GM19463 (cell line): ENCODE results near the gene ATP5F1E.
"Not testable (repeated sequence)": the region's sequence is repeated elsewhere in the genome, so short reads cannot be mapped to it uniquely, and the experiment has no call there.

Source experiments
- ATAC-seq: cut with Tn5 transposase; IDR thresholded peaks from one replicate; pipeline ENCODE4 v1.9.1; 2021; ENCODE audit warnings: mild to moderate bottlenecking, moderate library complexity; ENCODE audit not compliant: unreplicated experiment

The ATP5F1E gene

GRCh38 chr20:59043698-59044097 is 11.6 kb upstream of the ATP5F1E start:
- ATAC-seq, result no peak

GRCh38 chr20:59042796-59043631 is 10.9 kb upstream of the ATP5F1E start:
- peak; percentile 94 for ATAC-seq

- ATAC-seq, result peak; percentile 28
Observed at GRCh38 chr20:59042151-59042795, 10.1 kb upstream of the ATP5F1E start, which contains the start of gene PRELID3B. Gene PRELID3B (minus strand): TSS chr20:59042786. CDS start chr20:59042730, 56 bp downstream.

- ATAC-seq, result not testable (repeated sequence)
Observed at GRCh38 chr20:59041487-59041886, 9.4 kb upstream of the ATP5F1E start.

- ATAC-seq, result no peak
Observed at GRCh38 chr20:59040667-59041066, 8.5 kb upstream of the ATP5F1E start.

- no peak for ATAC-seq
Observed at GRCh38 chr20:59039233-59039632, 7.1 kb upstream of the ATP5F1E start.

- ATAC-seq, result no peak
Observed at GRCh38 chr20:59037386-59037785, 5.3 kb upstream of the ATP5F1E start.

GRCh38 chr20:59035381-59035780 is 3.2 kb upstream of the ATP5F1E start:
- no peak for ATAC-seq

- ATAC-seq, result no peak
Observed at GRCh38 chr20:59033616-59034165, 1.6 kb upstream of the ATP5F1E start.

GRCh38 chr20:59033093-59033492 is 958 bp upstream of the ATP5F1E start:
- ATAC-seq, result no peak

- no peak for ATAC-seq
Observed at GRCh38 chr20:59032713-59033059, 551 bp upstream of the ATP5F1E start.

- ATAC-seq, result no peak
Observed at GRCh38 chr20:59031564-59032022, 542 bp downstream of the ATP5F1E start.

GRCh38 chr20:59030911-59031563 is 1.1 kb downstream of the ATP5F1E start:
- ATAC-seq, result no peak

GRCh38 chr20:59028812-59029211 is 3.3 kb downstream of the ATP5F1E start:
- ATAC-seq, result no peak

GRCh38 chr20:59027741-59028320 is 4.3 kb downstream of the ATP5F1E start:
- ATAC-seq, result no peak

GRCh38 chr20:59026904-59027740 is 5.0 kb downstream of the ATP5F1E start:
- ATAC-seq, result no peak

GRCh38 chr20:59025511-59025910 is 6.6 kb downstream of the ATP5F1E start:
- no peak for ATAC-seq

- ATAC-seq, result no peak
Observed at GRCh38 chr20:59025086-59025485, 7.0 kb downstream of the ATP5F1E start.

GRCh38 chr20:59024111-59024530 is 8.0 kb downstream of the ATP5F1E start:
- ATAC-seq, result no peak

GRCh38 chr20:59023616-59024015 is 8.5 kb downstream of the ATP5F1E start:
- no peak for ATAC-seq
